Epithelial cell of proximal tubule (primary cell): Measurements from ENCODE around the gene NES. TPM values are rescaled to one million over a fixed set of nuclear protein-coding genes. Genes with fewer than 3 reads are reported as not detected.
A peak's percentile ranks its signal among the peaks of the same experiment; 100 is the strongest.

ENCODE experiments used
- DNase-seq: peaks from one replicate; pipeline ENCODE4 v3.0.0-alpha.2; 2011; ENCODE audit warnings: low read depth
- H3K4me3 ChIP-seq: 2 replicates; pipeline ENCODE4 v1.5.1; 2011; ENCODE audit warnings: low read depth, mild to moderate bottlenecking, low read length
- CTCF ChIP-seq: conservative IDR thresholded peaks from 2 replicates; pipeline ENCODE4 v1.5.1; 2012; ENCODE audit warnings: low read depth, mild to moderate bottlenecking, low read length
- total RNA-seq: library from RNA; depleted of rRNA; stranded (reverse); fragments of >200 nt; gene quantifications from 2 replicates; pipeline ENCODE4 v1.2.3, GENCODE V29; 2015

Gene NES
- total RNA-seq, 1 donor from 2014 or later = 70.2 TPM

DNA sequence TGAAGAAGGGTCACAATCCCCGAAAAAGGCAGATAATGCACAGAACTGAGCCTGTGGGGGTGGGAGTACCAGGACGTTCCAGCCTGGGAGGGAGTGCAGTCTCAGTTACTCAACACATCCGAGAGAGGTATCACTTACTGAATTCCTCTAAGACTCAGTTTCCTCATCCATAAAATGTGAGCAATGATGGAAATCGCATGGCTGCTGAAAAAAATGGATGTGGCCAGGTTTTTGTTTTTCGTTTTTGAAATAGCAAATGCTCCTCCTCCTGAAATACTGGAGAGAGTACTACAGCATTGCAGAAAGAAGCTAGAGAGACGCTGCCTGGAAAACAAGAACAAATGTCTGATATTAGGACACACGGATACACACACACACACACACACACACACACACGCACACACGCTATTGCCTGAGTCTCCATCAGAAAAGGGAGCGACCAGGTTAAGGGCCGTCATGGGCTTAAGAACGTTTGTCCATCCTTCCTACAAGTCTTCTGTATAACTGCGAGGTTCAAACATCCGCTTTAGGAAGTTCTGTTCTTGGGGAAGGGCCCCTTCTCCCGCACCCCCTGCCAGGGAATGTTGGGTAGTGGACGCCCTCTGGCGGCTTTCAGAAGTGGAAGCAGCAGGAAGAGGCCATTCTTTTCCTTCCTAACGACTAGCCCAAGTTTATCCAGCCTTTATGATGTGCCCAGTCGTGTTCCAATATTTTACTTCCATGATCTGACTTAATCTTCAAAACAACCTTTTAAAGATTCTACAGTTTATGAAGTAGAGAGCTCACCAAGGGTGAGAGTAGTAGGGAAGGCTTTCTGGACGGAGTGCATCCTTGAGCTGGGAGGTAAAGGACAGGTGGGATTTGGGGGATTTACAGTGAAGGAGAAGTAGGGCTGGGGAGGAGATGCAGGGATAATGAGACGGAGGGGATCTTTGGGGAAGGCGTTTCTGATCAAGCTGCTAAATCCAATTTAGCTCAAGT, 699 bp upstream of the NES start:
- peak overlapping the region; percentile 22 for H3K4me3 ChIP-seq
- no peak for DNase-seq
- peak; percentile 93 for TF ChIP-seq CTCF

GRCh38 chr1:156676114-156676819, 940 bp downstream of the NES start:
- no peak for DNase-seq
- H3K4me3 ChIP-seq = no peak overlapping the region
- TF ChIP-seq CTCF = no peak

DNA sequence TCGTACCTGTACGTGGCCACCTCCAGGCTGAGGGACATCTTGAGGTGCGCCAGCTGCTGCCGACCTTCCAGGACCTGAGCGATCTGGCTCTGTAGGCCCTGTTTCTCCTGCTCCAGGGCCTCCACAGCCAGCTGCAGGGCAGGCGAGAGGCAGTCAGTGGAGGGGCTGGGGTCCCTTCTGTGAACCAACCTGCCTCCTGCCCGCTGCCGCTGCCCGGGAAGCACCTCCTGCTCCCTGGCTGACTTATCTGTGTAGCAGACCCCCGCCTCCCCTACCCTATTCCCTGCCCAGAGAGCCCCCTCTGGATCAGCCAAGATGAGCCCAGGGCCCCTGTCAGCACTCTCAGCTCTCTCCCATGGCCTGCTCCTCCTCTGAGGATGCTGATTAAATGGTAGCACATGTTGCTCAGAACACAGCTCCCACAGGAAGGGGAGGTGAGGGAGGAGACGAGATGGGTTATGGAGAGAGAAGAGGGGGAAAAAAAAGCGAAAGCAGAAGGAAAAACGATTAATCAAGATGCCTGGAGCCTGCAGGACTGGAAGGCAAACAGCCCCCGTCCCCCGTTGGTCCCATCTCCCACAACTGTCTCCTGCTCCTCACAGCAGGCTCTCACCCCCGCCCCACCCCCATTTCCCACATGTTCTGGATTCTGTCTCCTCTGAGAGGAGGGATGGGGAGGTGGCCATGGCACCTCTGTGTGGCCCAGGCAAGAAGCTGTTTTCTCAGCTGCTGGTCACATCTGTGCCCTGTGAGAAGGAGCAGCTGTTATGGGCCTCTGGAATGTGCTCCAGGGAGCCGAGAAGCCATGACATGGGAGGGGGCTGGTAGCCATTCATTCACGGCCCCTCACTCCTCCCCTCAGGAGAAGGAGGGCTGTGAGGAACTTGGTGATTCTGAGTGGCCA, 1.7 kb downstream of the NES start:
- TF ChIP-seq CTCF = no peak
- DNase-seq = no peak
- H3K4me3 ChIP-seq = no peak overlapping the region

DNA sequence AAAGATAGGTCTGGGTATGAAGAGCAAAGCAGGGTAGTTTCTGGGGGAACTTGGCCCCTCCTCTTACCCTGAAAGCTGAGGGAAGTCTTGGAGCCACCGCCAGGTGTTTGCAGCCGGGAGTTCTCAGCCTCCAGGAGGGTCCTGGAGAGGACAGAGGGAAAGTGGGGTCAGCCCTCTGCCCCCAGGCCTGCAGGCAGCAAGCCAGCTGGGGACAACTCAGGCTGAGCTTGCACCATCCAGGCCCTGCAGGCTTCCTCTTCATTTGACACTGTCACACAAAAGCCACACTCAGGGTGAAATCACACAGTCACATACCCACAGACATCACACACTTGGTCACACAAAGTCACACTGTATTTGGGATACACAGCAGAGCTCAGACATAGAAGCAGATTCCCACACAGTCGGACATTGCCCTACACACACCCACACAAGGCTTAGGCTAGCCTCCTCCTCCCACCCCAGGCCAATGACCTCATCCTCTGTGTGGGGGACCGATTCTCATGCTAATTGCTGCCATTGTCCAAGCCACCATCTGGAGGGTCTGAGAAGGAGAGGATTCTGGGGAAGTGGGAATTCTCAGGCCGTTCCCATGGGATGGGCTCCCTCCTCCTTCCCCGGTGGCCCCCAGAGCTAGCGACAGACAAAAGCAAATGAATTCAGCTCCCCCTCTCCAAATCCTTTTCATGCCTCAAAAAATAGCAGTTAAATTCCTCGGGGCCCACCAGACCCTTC, 3.7 kb downstream of the NES start:
- no peak overlapping the region for H3K4me3 ChIP-seq
- no peak for TF ChIP-seq CTCF
- no peak for DNase-seq

DNA sequence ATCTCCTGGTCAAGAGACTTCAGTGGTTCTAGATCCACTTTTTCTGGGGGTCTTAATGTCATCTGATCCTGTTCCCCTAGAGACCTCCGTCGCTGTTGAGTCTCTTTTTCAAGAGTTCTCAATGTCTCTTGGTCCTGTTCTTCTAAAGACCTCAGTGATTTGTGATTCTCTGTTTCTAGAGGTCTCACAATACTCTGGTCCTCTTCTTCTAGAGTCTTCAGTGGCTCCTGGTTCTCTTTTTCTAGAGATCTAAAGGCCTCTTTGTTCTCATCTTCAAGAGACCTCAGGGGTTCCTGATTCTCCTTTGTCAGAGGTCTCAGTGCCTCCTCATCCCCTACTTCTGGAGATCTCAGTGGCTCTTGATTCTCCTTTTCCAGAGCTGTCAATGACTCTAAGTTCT, 5.4 kb downstream of the NES start:
- TF ChIP-seq CTCF = no peak
- no peak for DNase-seq
- no peak overlapping the region for H3K4me3 ChIP-seq

DNA sequence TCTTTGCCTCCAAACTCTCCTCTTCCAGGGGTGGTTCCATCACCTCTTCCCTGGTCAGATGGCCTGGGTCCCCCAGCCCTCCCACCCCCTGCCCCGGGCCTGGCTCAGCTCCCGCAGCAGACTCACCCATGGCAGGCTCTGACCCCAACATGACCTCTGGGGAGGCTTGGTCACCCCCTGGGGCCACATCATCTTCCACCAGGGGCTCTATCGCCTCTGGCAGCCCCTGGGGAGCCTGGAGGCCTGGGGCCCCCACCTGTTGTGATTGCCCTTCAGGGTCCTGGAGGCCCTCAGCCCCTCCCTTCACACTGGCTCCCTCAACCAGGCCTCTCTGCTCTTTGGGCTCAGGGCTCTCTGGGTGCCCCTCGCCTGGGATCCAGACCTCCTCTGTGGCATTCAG, 6.4 kb downstream of the NES start:
- TF ChIP-seq CTCF = no peak
- no peak for DNase-seq
- no peak overlapping the region for H3K4me3 ChIP-seq
